ENCODE results near the gene ADARB1. TPM values are rescaled to one million over a fixed set of nuclear protein-coding genes. Genes with fewer than 3 reads are reported as not detected.

ADARB1 gene
- total and polyA plus RNA-seq, 2 experiments from 2014 or later, result 4.8 to 14.8 TPM

DNA sequence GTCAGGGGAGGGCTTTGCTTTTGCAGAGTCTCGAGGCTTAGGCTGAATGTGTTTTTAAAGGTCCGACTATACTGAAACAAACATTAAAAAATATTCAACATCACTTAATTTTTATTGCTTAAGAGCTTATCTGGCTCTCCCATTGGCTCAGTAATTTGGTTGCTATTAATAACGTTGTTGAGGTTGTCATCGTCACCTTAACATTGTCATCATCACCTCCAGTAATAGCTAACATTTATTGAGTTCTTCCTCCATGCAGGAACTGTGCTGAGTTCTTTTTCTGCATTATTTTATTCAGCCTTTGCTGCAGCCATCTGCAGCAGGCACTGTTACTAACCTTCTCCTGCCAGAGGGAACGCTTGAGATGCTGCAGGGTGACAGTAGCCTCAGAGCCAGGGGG, 40.1 kb downstream of the ADARB1 start (continued):
- TF ChIP-seq, protein P1, sequence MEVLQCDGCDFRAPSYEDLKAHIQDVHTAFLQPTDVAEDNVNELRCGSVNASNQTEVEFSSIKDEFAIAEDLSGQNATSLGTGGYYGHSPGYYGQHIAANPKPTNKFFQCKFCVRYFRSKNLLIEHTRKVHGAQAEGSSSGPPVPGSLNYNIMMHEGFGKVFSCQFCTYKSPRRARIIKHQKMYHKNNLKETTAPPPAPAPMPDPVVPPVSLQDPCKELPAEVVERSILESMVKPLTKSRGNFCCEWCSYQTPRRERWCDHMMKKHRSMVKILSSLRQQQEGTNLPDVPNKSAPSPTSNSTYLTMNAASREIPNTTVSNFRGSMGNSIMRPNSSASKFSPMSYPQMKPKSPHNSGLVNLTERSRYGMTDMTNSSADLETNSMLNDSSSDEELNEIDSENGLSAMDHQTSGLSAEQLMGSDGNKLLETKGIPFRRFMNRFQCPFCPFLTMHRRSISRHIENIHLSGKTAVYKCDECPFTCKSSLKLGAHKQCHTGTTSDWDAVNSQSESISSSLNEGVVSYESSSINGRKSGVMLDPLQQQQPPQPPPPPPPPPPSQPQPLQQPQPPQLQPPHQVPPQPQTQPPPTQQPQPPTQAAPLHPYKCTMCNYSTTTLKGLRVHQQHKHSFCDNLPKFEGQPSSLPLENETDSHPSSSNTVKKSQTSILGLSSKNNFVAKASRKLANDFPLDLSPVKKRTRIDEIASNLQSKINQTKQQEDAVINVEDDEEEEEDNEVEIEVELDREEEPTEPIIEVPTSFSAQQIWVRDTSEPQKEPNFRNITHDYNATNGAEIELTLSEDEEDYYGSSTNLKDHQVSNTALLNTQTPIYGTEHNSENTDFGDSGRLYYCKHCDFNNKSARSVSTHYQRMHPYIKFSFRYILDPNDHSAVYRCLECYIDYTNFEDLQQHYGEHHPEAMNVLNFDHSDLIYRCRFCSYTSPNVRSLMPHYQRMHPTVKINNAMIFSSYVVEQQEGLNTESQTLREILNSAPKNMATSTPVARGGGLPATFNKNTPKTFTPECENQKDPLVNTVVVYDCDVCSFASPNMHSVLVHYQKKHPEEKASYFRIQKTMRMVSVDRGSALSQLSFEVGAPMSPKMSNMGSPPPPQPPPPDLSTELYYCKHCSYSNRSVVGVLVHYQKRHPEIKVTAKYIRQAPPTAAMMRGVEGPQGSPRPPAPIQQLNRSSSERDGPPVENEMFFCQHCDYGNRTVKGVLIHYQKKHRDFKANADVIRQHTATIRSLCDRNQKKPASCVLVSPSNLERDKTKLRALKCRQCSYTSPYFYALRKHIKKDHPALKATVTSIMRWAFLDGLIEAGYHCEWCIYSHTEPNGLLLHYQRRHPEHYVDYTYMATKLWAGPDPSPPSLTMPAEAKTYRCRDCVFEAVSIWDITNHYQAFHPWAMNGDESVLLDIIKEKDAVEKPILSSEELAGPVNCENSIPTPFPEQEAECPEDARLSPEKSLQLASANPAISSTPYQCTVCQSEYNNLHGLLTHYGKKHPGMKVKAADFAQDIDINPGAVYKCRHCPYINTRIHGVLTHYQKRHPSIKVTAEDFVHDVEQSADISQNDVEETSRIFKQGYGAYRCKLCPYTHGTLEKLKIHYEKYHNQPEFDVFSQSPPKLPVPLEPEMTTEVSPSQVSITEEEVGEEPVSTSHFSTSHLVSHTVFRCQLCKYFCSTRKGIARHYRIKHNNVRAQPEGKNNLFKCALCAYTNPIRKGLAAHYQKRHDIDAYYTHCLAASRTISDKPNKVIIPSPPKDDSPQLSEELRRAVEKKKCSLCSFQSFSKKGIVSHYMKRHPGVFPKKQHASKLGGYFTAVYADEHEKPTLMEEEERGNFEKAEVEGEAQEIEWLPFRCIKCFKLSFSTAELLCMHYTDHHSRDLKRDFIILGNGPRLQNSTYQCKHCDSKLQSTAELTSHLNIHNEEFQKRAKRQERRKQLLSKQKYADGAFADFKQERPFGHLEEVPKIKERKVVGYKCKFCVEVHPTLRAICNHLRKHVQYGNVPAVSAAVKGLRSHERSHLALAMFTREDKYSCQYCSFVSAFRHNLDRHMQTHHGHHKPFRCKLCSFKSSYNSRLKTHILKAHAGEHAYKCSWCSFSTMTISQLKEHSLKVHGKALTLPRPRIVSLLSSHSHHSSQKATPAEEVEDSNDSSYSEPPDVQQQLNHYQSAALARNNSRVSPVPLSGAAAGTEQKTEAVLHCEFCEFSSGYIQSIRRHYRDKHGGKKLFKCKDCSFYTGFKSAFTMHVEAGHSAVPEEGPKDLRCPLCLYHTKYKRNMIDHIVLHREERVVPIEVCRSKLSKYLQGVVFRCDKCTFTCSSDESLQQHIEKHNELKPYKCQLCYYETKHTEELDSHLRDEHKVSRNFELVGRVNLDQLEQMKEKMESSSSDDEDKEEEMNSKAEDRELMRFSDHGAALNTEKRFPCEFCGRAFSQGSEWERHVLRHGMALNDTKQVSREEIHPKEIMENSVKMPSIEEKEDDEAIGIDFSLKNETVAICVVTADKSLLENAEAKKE (CRISPR knock-in tag; IDR thresholded peaks at IDR 0.05), result no peak

DNA sequence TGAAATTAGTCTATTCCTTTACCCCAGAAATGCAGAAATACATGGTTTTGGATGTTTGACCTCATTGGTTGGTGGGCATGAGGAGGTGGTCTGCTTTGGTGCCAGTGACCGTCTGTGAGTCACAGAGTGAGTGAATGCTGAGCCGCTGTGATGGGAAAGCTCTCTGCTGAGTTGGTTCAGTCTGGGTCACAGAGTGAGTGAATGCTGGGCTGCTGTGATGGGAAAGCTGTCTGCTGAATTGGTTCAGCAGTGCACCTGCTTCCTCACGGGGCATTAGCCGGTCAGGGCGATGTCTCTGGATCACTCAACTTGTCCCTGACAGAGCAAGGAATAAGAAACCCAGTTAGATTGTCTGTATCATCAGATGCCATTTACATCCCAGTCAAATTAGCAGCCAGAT, 40.8 kb downstream of the ADARB1 start:
- DNase-seq (ENCODE audit: low spot score) (no peak), ATAC-seq (no peak)
- no peak overlapping the region for H3K4me2 ChIP-seq
- H2AFZ ChIP-seq, result no peak overlapping the region
- H3K36me3 ChIP-seq (ENCODE audit: insufficient read depth), result no peaks in the 10 kb centered on the region
- Mint-ChIP-seq H3K27me3 (ENCODE audit: insufficient read depth, low read depth, poor library complexity) (peaks cover 1% of the 10 kb centered on the region), H3K36me3 (ENCODE audit: low read depth) (no peaks in the 10 kb centered on the region), H3K4me1 (no peaks in the 10 kb centered on the region; the same call in 1 of the 3 replicates), H3K27ac (no peak overlapping the region), H3K9me3 (no peaks in the 10 kb centered on the region), H3K4me3 (no peak overlapping the region)
- H4K20me1 ChIP-seq (replicated peaks; ENCODE audit: insufficient read depth), result peaks cover 5% of the 10 kb centered on the region
- no peaks in the 10 kb centered on the region for H3K4me1 ChIP-seq (ENCODE audit: insufficient read depth)
- no peak overlapping the region for H3K27ac ChIP-seq (ENCODE audit: low read depth)
- H3K79me2 ChIP-seq (replicated peaks; ENCODE audit: insufficient read depth), result 0 out of 2 replicates have a peak, but pooled peaks cover 5% of the 10 kb centered on the region
- H3K9me2 ChIP-seq (ENCODE audit: insufficient read depth), result no peaks in the 10 kb centered on the region
- H3K4me3 ChIP-seq, result no peak overlapping the region
- H3K27me3 ChIP-seq (ENCODE audit: insufficient read depth), result no peaks in the 10 kb centered on the region
- H3F3A ChIP-seq (replicated peaks; ENCODE audit: low read depth), result no peaks in the 10 kb centered on the region
- TF ChIP-seq JUNB (IDR thresholded peaks at IDR 0.05; ENCODE audit: unreplicated experiment) (no peak), EZH2 (IDR thresholded peaks at IDR 0.05; ENCODE audit: low read depth, unreplicated experiment) (no peak), EZH2phosphoT487 (IDR thresholded peaks at IDR 0.05; ENCODE audit: unreplicated experiment) (no peak), STAT1 (IDR thresholded peaks at IDR 0.05; ENCODE audit: unreplicated experiment) (no peak), POLR2AphosphoS5 (IDR thresholded peaks at IDR 0.05; ENCODE audit: low read depth) (no peak)
- TF ChIP-seq, protein P2, sequence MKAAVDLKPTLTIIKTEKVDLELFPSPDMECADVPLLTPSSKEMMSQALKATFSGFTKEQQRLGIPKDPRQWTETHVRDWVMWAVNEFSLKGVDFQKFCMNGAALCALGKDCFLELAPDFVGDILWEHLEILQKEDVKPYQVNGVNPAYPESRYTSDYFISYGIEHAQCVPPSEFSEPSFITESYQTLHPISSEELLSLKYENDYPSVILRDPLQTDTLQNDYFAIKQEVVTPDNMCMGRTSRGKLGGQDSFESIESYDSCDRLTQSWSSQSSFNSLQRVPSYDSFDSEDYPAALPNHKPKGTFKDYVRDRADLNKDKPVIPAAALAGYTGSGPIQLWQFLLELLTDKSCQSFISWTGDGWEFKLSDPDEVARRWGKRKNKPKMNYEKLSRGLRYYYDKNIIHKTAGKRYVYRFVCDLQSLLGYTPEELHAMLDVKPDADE (IDR thresholded peaks at IDR 0.05), result no peak
- TF ChIP-seq, protein P3, sequence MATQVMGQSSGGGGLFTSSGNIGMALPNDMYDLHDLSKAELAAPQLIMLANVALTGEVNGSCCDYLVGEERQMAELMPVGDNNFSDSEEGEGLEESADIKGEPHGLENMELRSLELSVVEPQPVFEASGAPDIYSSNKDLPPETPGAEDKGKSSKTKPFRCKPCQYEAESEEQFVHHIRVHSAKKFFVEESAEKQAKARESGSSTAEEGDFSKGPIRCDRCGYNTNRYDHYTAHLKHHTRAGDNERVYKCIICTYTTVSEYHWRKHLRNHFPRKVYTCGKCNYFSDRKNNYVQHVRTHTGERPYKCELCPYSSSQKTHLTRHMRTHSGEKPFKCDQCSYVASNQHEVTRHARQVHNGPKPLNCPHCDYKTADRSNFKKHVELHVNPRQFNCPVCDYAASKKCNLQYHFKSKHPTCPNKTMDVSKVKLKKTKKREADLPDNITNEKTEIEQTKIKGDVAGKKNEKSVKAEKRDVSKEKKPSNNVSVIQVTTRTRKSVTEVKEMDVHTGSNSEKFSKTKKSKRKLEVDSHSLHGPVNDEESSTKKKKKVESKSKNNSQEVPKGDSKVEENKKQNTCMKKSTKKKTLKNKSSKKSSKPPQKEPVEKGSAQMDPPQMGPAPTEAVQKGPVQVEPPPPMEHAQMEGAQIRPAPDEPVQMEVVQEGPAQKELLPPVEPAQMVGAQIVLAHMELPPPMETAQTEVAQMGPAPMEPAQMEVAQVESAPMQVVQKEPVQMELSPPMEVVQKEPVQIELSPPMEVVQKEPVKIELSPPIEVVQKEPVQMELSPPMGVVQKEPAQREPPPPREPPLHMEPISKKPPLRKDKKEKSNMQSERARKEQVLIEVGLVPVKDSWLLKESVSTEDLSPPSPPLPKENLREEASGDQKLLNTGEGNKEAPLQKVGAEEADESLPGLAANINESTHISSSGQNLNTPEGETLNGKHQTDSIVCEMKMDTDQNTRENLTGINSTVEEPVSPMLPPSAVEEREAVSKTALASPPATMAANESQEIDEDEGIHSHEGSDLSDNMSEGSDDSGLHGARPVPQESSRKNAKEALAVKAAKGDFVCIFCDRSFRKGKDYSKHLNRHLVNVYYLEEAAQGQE (IDR thresholded peaks at IDR 0.05; ENCODE audit: unreplicated experiment), result no peak
